Mesendoderm (in vitro differentiated cells): ENCODE measurements around the gene NYAP2.

ENCODE experiments used
- DNase-seq: peaks from one replicate; pipeline ENCODE4 v3.0.0; 2013
- H2AK5ac ChIP-seq: 2 replicates; pipeline ENCODE4 v1.6.1; 2013; ENCODE audit warnings: low read length, inconsistent platforms
- H2BK120ac ChIP-seq: 2 replicates; pipeline ENCODE4 v1.6.1; 2013; ENCODE audit warnings: low read depth, mild to moderate bottlenecking, low read length, moderate library complexity, mixed read lengths
- H2BK15ac ChIP-seq: replicated peaks from 2 replicates; pipeline ENCODE4 v1.6.1; 2013; ENCODE audit warnings: low read depth, mild to moderate bottlenecking, moderate library complexity
- H2BK5ac ChIP-seq: 2 replicates; pipeline ENCODE4 v1.6.1; 2013; ENCODE audit warnings: low read length, inconsistent platforms
- H3K18ac ChIP-seq: 2 replicates; pipeline ENCODE4 v1.6.1; 2013; ENCODE audit warnings: mild to moderate bottlenecking, low read length, mixed read lengths
- H3K23ac ChIP-seq: one replicate; pipeline ENCODE4 v1.6.1; 2013; ENCODE audit warnings: low read length
- H3K27ac ChIP-seq: 2 replicates; pipeline ENCODE4 v1.5.1; 2013; ENCODE audit warnings: low read depth, mild to moderate bottlenecking, inconsistent platforms, low read length, moderate library complexity
- H3K27me3 ChIP-seq: 2 replicates; pipeline ENCODE4 v1.6.1; 2013; ENCODE audit warnings: low read length, control low read depth, mild to moderate bottlenecking, inconsistent platforms; ENCODE audit not compliant: insufficient read depth, poor library complexity
- H3K36me3 ChIP-seq: 2 replicates; pipeline ENCODE4 v1.6.1; 2013; ENCODE audit warnings: low read length, inconsistent platforms; ENCODE audit not compliant: control insufficient read depth, insufficient read depth
- H3K4ac ChIP-seq: one replicate; pipeline ENCODE4 v1.6.1; 2013; ENCODE audit warnings: low read depth, mild to moderate bottlenecking, low read length, moderate library complexity
- H3K4me1 ChIP-seq: 2 replicates; pipeline ENCODE4 v1.6.1; 2013; ENCODE audit warnings: low read depth, low read length, inconsistent platforms; ENCODE audit not compliant: control insufficient read depth
- H3K4me2 ChIP-seq: 2 replicates; pipeline ENCODE4 v1.6.1; 2013; ENCODE audit warnings: low read length
- H3K4me3 ChIP-seq: 2 replicates; pipeline ENCODE4 v1.5.1; 2013; ENCODE audit warnings: mild to moderate bottlenecking, low read length
- H3K56ac ChIP-seq: one replicate; pipeline ENCODE4 v1.6.1; 2013; ENCODE audit warnings: low read length
- H3K79me1 ChIP-seq: 2 replicates; pipeline ENCODE4 v1.6.1; 2013; ENCODE audit warnings: low read length, inconsistent platforms
- H3K79me2 ChIP-seq: 2 replicates; pipeline ENCODE4 v1.6.1; 2013; ENCODE audit warnings: mild to moderate bottlenecking, low read length; ENCODE audit not compliant: control insufficient read depth, insufficient read depth
- H3K9ac ChIP-seq: 2 replicates; pipeline ENCODE4 v1.6.1; 2013; ENCODE audit warnings: low read length, inconsistent platforms
- H4K5ac ChIP-seq: one replicate; pipeline ENCODE4 v1.6.1; 2013; ENCODE audit warnings: low read length
- H4K8ac ChIP-seq: one replicate; pipeline ENCODE4 v1.6.1; 2013; ENCODE audit warnings: low read depth, mild to moderate bottlenecking, control low read depth, low read length, moderate library complexity
- WGBS: extraction: QIAGEN DNeasy Blood & Tissue Kit; methylation state at CpG from one replicate; pipeline ENCODE4 v1.1.7; 2013; ENCODE audit warnings: low lambda C conversion rate, missing lambda C conversion rate; ENCODE audit not compliant: insufficient coverage; ENCODE audit errors: extremely low coverage; 5-methylcytosine and 5-hydroxymethylcytosine counted together

NYAP2 gene

GRCh38 chr2:225637259-225637658 lies 237.7 kb downstream of the NYAP2 start:
- no peak overlapping the region for H3K18ac ChIP-seq
- H3K79me2 ChIP-seq: no peaks in the 10 kb centered on the region
- DNase-seq: no peak

GRCh38 chr2:225640550-225640949 lies 241.0 kb downstream of the NYAP2 start:
- Histone ChIP-seq H2BK120ac (no peak overlapping the region), H3K27ac (no peak overlapping the region), H3K18ac (no peak overlapping the region), H4K8ac (no peak overlapping the region), H3K79me1 (no peaks in the 10 kb centered on the region), H2AK5ac (no peak overlapping the region), H3K4me1 (no peaks in the 10 kb centered on the region), H4K5ac (no peak overlapping the region), H3K9ac (no peak overlapping the region), H3K79me2 (no peaks in the 10 kb centered on the region), H2BK5ac (no peak overlapping the region), H3K4me3 (no peak overlapping the region), H3K4me2 (no peak overlapping the region), H3K27me3 (no peaks in the 10 kb centered on the region), H3K36me3 (no peaks in the 10 kb centered on the region), H2BK15ac (no peak overlapping the region), H3K4ac (no peak overlapping the region), H3K56ac (no peak overlapping the region), H3K23ac (no peak overlapping the region)
- DNase-seq: no peak
- no CpG with 5 or more reads among the region's 3 CpGs for WGBS

More at GRCh38 chr2:225637259-225637658, 237.7 kb downstream of the NYAP2 start:
- WGBS: no CpG with 5 or more reads among the region's 7 CpGs
- Histone ChIP-seq H3K4me3 (no peak overlapping the region), H3K27me3 (no peaks in the 10 kb centered on the region), H3K4ac (no peak overlapping the region), H3K4me2 (no peak overlapping the region), H3K4me1 (no peaks in the 10 kb centered on the region), H3K79me1 (no peaks in the 10 kb centered on the region), H2BK15ac (no peak overlapping the region), H4K8ac (no peak overlapping the region), H3K23ac (no peak overlapping the region), H3K9ac (no peak overlapping the region), H2BK120ac (no peak overlapping the region), H3K36me3 (no peaks in the 10 kb centered on the region), H2AK5ac (no peak overlapping the region), H4K5ac (no peak overlapping the region), H3K56ac (no peak overlapping the region), H2BK5ac (no peak overlapping the region), H3K27ac (no peak overlapping the region)

DNA sequence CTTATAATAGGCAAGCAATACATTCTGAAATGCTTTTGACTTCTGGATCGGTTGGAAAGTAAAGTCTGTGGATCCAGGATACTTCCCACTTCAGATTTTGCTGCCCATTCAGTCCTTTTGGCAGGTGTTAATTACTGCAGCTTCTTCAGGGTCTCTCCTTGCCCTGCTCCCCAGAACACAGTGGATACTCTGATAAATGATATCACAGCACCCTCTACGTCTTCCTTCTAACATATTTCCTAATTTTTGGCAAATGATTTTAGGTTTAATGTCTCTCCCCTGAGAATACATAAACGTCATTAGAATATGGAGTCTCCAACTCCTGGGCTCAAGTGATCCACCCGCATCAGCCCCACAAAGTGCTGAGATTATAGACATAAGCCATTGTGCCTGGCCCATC lies 249.8 kb downstream of the NYAP2 start:
- H3K18ac ChIP-seq: no peak overlapping the region
- no peak overlapping the region for H2BK120ac ChIP-seq
- no peak overlapping the region for H3K4ac ChIP-seq
- H3K4me3 ChIP-seq: no peak overlapping the region
- no peaks in the 10 kb centered on the region for H3K79me2 ChIP-seq
- no peak overlapping the region for H3K56ac ChIP-seq
- no CpG with 5 or more reads among the region's 4 CpGs for WGBS
- H2AK5ac ChIP-seq: no peak overlapping the region
- H3K9ac ChIP-seq: no peak overlapping the region
- H3K23ac ChIP-seq: no peak overlapping the region
- no peak overlapping the region for H4K8ac ChIP-seq
- no peak overlapping the region for H3K27ac ChIP-seq
- no peaks in the 10 kb centered on the region for H3K27me3 ChIP-seq
- H3K36me3 ChIP-seq: no peaks in the 10 kb centered on the region
- H3K79me1 ChIP-seq: no peaks in the 10 kb centered on the region
- no peak overlapping the region for H4K5ac ChIP-seq
- H2BK5ac ChIP-seq: no peak overlapping the region
- no peak overlapping the region for H2BK15ac ChIP-seq
- no peaks in the 10 kb centered on the region for H3K4me1 ChIP-seq
- no peak for DNase-seq
- H3K4me2 ChIP-seq: no peak overlapping the region

DNA sequence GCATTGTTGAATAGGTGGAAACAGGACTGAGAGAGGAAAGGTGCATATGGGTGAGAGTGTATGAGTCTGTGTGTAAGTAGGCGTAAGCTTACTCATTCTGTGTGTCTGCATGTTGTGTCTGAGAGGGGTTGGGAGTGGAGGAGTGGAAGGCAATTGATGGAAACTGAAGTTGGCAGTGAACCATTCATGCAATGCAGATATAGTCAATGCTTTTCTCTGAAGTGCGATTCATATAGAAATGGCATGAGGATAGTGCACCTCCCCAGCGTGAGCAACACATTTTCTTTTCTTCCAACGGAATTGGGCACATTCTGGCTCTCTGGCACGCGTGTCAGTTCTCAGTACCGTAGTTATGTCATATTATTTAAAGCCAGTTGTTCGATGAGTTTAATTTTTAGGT lies 250.5 kb downstream of the NYAP2 start:
- no CpG with 5 or more reads among the region's 8 CpGs for WGBS

DNA sequence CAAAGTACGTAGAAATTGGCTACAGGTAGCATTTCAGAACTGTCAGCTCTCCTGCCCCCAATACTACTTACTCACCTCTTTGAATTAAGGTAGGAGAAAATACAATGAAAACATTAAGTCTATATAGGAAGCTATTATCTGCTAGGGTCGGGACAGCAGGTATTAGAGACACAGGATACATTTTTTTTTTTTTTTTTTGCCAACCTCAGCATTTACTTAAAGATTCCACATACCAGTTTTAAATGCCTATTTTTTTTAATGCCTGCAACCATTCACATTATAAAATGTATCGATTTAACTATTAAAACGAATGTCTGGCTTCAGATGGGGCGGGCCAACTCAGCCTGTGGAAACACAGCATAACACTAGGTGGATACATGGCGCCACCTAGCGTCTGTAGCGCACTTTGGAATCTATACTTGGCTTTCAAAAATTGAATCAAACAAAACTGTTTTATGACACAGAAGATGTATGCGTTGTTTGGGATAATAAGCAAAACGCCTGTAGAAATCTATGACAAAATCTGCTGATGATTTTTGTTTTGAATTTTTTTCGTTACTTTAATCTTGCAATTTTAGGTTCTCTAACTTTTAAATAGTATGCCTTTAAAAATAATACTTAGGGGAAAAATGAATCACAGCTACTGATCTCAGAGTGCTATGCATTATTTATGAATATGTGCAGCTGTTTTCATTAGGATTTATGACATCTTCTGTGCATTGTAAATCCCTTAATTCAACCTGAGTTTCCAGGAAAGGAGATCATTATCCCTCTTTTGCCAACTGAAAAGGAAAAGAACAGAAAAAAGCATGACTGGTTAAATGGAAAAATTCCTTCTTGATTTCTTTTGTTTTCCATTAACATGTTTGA lies 261.0 kb downstream of the NYAP2 start:
- Histone ChIP-seq H3K18ac (no peak overlapping the region), H3K9ac (no peak overlapping the region), H3K79me1 (no peaks in the 10 kb centered on the region), H2BK120ac (no peak overlapping the region), H3K4me3 (no peak overlapping the region), H3K23ac (no peak overlapping the region), H4K5ac (no peak overlapping the region), H3K27ac (no peak overlapping the region), H3K4me2 (no peak overlapping the region), H2BK15ac (no peak overlapping the region), H3K27me3 (no peaks in the 10 kb centered on the region), H3K4ac (no peak overlapping the region), H3K36me3 (no peaks in the 10 kb centered on the region), H4K8ac (no peak overlapping the region), H3K56ac (no peak overlapping the region), H2AK5ac (no peak overlapping the region), H3K4me1 (no peaks in the 10 kb centered on the region), H3K79me2 (no peaks in the 10 kb centered on the region), H2BK5ac (no peak overlapping the region)
- WGBS: no CpG with 5 or more reads among the region's 11 CpGs
- DNase-seq: peak; percentile 54

More for the DNA sequence above, 250.5 kb downstream of the NYAP2 start:
- no peak overlapping the region for H3K4me3 ChIP-seq
- H3K4me1 ChIP-seq: no peaks in the 10 kb centered on the region
- no peak overlapping the region for H3K56ac ChIP-seq
- no peak overlapping the region for H4K5ac ChIP-seq
- no peak overlapping the region for H3K27ac ChIP-seq
- H3K79me2 ChIP-seq: no peaks in the 10 kb centered on the region
- H3K36me3 ChIP-seq: no peaks in the 10 kb centered on the region
- H3K4me2 ChIP-seq: no peak overlapping the region
- H3K4ac ChIP-seq: no peak overlapping the region
- no peak overlapping the region for H2BK5ac ChIP-seq
- H3K27me3 ChIP-seq: no peaks in the 10 kb centered on the region
- H2BK15ac ChIP-seq: no peak overlapping the region
- no peak overlapping the region for H4K8ac ChIP-seq
- no peak overlapping the region for H3K23ac ChIP-seq
- no peaks in the 10 kb centered on the region for H3K79me1 ChIP-seq
- no peak overlapping the region for H2BK120ac ChIP-seq
- no peak overlapping the region for H2AK5ac ChIP-seq
- no peak overlapping the region for H3K9ac ChIP-seq
- DNase-seq: no peak
- H3K18ac ChIP-seq: no peak overlapping the region

GRCh38 chr2:225662101-225662500 lies 262.6 kb downstream of the NYAP2 start:
- Histone ChIP-seq H4K5ac (no peak overlapping the region), H2AK5ac (no peak overlapping the region), H3K18ac (no peak overlapping the region), H3K9ac (no peak overlapping the region), H3K4me3 (no peak overlapping the region), H3K4ac (no peak overlapping the region), H3K23ac (no peak overlapping the region), H2BK120ac (no peak overlapping the region), H3K56ac (no peak overlapping the region), H2BK5ac (no peak overlapping the region), H4K8ac (no peak overlapping the region), H3K27ac (no peak overlapping the region), H3K36me3 (no peaks in the 10 kb centered on the region), H3K79me1 (no peaks in the 10 kb centered on the region), H3K27me3 (no peaks in the 10 kb centered on the region), H3K4me1 (no peaks in the 10 kb centered on the region), H2BK15ac (no peak overlapping the region), H3K79me2 (no peaks in the 10 kb centered on the region), H3K4me2 (no peak overlapping the region)
- DNase-seq: no peak
- WGBS: no CpG with 5 or more reads among the region's 4 CpGs
